SH-SY5Y (cell line): ENCODE measurements around the gene SLC16A5.

Experiments used
- GATA2 ChIP-seq: IDR thresholded peaks from 2 replicates; pipeline ENCODE4 v1.6.1; 2011; ENCODE audit warnings: mild to moderate bottlenecking, low read depth, low read length
- GATA3 ChIP-seq: IDR thresholded peaks from 2 replicates; pipeline ENCODE4 v1.6.1; 2011; ENCODE audit warnings: low read depth, mild to moderate bottlenecking, low read length, moderate library complexity

GRCh38 chr17:75118307-75118706 is 30.6 kb downstream of the SLC16A5 start:
- TF ChIP-seq GATA3 (no peak), GATA2 (no peak)
